Ectodermal cell (in vitro differentiated cells): Measurements from ENCODE around the gene ABCA7.

Experiments
- H3K27ac ChIP-seq: 2 replicates; pipeline ENCODE4 v1.7.0; 2013; ENCODE audit warnings: mild to moderate bottlenecking, low read depth, low read length; ENCODE audit not compliant: insufficient read depth, poor library complexity, severe bottlenecking
- H3K27me3 ChIP-seq: 2 replicates; pipeline ENCODE4 v1.7.0; 2013; ENCODE audit warnings: mild to moderate bottlenecking, low read length; ENCODE audit not compliant: insufficient read depth, control insufficient read depth, poor library complexity, severe bottlenecking
- H3K36me3 ChIP-seq: one replicate; pipeline ENCODE4 v1.7.0; 2013; ENCODE audit warnings: low read length; ENCODE audit not compliant: control insufficient read depth, insufficient read depth
- H3K4me1 ChIP-seq: one replicate; pipeline ENCODE4 v1.7.0; 2013; ENCODE audit warnings: low read length; ENCODE audit not compliant: control insufficient read depth, insufficient read depth
- H3K4me3 ChIP-seq: 2 replicates; pipeline ENCODE4 v1.7.0; 2013; ENCODE audit warnings: low read depth, low read length, control low read depth; ENCODE audit not compliant: insufficient read depth
- H3K9me3 ChIP-seq: 2 replicates; pipeline ENCODE4 v1.7.0; 2013; ENCODE audit warnings: mild to moderate bottlenecking, low read length, moderate library complexity; ENCODE audit not compliant: control insufficient read depth
- WGBS, 2 experiments: methylation state at CpG; one replicate each; pipeline ENCODE4 v1.1.7; 2013; ENCODE audit warnings: missing lambda C conversion rate in 2 of 2; 5-methylcytosine and 5-hydroxymethylcytosine counted together

Gene ABCA7

DNA sequence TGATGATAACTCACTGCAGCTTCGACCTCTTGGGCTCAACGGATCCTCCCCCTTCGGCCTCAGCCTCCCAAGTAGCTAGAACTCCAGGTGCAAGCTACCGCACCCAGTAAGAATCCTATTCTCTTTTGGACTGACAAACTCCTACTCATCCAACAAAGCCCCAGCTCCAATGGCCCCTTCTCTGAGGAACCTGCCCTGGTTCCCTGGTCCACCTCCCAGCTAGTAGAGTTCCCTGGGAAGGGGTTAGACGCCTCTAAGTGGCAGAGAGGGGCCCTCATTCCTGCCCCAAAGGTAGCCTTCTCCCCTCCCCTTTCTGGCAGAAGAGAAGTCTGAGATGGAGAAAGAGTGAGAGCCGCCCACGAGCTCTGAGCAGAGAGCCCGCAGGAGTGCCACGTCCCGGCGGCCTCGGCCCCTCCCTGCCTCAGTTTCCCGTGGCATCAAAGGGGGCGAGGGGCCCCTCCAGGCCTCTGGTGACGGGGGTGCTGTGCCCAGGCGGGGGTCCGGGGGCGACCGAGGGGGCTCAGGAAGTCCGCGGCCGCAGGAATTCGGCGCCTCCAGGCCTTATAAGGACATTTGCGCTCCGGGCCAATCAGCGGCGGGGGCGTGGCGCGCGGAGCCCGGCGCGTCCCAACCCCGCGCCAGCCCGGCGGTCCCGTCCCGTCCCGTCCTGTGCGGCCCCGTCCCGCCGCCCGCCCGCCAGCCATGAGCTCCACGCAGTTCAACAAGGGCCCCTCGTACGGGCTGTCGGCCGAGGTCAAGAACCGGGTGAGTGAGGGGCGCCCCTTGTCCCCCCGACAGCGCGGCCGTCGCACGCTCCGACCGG is 13.7 kb upstream of the ABCA7 start, which contains the start of gene CNN2:
Gene CNN2 (plus strand): TSS at position 649 of the 823 bp plus-strand sequence. CDS start 54 bp downstream, at position 703.
- Histone ChIP-seq H3K27ac (peak within 1 kb of the TSS; percentile 97), H3K36me3 (peaks cover 4% of the 10 kb centered on the region), H3K4me1 (no peaks in the 10 kb centered on the region), H3K27me3 (no peaks in the 10 kb centered on the region), H3K9me3 (no peaks in the 10 kb centered on the region), H3K4me3 (peak within 1 kb of the TSS; percentile 89)
- WGBS, 2 experiments: 1% methylated on average over 63 of the region's 63 CpGs

DNA sequence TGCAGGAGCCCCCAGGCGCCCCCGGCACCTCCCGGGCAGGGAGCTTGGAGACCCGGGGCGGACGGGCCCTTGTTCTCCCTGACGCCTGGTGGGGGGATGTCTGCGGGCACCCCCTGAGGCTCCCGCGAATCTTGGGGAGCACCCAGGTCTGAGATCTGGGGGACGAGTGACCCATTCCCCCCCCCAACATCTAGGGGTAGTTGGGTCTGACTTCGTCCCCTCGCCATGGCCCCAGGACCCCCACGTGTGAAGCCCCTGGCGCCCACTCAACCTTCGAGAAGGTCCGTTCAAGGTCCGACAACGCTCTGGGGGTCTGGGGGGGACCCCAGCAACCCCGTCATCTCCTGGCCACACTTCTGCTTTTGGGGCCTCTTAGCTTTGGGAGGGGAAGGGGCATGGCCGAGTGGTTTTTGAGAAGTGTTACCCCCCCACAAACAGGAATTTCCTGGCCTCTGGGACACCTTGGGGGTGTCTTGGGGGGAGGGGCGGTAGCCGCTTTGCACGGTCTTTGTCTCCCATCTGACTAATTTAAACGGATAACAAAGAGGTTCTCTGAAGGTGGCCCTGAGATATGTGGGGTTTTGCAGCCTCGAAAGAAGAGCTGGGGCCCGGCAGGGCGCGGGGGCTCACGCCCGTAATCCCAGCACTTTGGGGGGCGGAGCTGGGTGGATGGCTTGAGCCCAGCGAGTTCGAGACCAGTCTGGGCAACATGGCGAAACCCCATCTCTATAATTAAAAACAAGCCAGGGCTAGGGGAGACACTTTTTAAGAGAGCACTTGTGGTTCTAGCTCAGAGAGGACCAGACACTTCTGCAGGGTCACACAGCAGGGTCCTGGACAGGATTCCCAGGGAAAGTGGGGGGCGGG is 12.9 kb upstream of the ABCA7 start:
- H3K27ac ChIP-seq: peak overlapping the region; percentile 97
- H3K4me1 ChIP-seq: no peaks in the 10 kb centered on the region
- WGBS, 2 experiments: 0 to 1% methylated on average over 36 of the region's 36 CpGs
- peaks cover 6% of the 10 kb centered on the region for H3K36me3 ChIP-seq
- peak overlapping the region; percentile 89 for H3K4me3 ChIP-seq
- no peaks in the 10 kb centered on the region for H3K27me3 ChIP-seq
- H3K9me3 ChIP-seq: no peaks in the 10 kb centered on the region

DNA sequence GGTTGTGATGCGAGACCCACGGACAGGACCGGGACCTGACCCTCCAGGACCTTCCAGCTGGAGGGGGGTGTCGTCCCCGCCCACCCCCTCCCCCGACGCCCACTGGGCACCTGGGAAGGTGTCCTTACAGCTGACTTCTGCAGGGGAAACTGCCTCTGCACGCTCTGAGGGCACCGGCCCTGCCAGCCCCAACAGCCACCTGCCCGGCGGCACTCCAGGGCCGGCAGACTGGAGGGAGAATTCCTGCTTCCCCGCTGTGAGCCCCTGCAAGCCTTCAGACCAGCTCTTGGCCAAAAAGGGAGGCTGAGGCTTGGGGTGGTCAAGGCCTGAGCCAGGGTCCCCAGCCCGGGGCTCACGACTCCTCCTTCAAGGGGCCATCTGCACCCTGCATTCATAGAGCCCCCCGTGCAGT is 12.3 kb upstream of the ABCA7 start:
- Histone ChIP-seq H3K27me3 (no peaks in the 10 kb centered on the region), H3K27ac (peak overlapping the region; percentile 64), H3K4me3 (peak overlapping the region; percentile 89), H3K9me3 (no peaks in the 10 kb centered on the region), H3K36me3 (peaks cover 12% of the 10 kb centered on the region), H3K4me1 (no peaks in the 10 kb centered on the region)
- 2 to 3% methylated on average over 16 of the region's 16 CpGs for WGBS, 2 experiments

GRCh38 chr19:1028062-1028926 is 11.6 kb upstream of the ABCA7 start:
- H3K27ac ChIP-seq: peak overlapping the region; percentile 87
- no peaks in the 10 kb centered on the region for H3K27me3 ChIP-seq
- no peaks in the 10 kb centered on the region for H3K4me1 ChIP-seq
- WGBS, 2 experiments: 2% methylated on average over 58 of the region's 58 CpGs
- H3K4me3 ChIP-seq: peak overlapping the region; percentile 89
- H3K9me3 ChIP-seq: no peaks in the 10 kb centered on the region
- H3K36me3 ChIP-seq: peaks cover 18% of the 10 kb centered on the region

DNA sequence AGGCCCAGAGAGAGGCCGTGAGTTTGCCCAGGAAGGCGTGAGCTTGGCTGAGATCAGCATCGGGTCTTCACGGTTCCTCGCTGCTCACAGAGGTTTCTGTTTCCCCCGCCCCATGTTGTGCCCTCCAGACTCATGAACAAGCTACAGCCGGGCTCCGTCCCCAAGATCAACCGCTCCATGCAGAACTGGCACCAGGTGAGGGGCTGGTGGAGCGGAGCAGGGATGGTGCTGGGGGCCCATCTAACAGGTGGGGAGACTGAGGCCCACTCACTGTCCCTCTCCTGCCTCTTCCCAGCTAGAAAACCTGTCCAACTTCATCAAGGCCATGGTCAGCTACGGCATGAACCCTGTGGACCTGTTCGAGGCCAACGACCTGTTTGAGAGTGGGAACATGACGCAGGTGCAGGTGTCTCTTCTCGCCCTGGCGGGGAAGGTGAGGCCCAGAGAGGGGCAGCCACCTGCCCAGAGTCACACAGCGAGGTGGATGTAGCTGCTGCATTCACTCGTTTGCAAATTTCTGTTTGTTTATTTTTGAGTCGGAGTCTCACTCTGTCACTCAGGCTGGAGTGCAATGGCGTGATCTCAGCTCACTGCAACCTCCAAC is 7.5 kb upstream of the ABCA7 start:
- peaks cover 24% of the 10 kb centered on the region for H3K36me3 ChIP-seq
- 91 to 92% methylated on average over 20 of the region's 20 CpGs for WGBS, 2 experiments
- H3K9me3 ChIP-seq: no peaks in the 10 kb centered on the region
- H3K4me3 ChIP-seq: no peak overlapping the region
- H3K27ac ChIP-seq: no peak overlapping the region
- no peaks in the 10 kb centered on the region for H3K4me1 ChIP-seq
- H3K27me3 ChIP-seq: no peaks in the 10 kb centered on the region

DNA sequence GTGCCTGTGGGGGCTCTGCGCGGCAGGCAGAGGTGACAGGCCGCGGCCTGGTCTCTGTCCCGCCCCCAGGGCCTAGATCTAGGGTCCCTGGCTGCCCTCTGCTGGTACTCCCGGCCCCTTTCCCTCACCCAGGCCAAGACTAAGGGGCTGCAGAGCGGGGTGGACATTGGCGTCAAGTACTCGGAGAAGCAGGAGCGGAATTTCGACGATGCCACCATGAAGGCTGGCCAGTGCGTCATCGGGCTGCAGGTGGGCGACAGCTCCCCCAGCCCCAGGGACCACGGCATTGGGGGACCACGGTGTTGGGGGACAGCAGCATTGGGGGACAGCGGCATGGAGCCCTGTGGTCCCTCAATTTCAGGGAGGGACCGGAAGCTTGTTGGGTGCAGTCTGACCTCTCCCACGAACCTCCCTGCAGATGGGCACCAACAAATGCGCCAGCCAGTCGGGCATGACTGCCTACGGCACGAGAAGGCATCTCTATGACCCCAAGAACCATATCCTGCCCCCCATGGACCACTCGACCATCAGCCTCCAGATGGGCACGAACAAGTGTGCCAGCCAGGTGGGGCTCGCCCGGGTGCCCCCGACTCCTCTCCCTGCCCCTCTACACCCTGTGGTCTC is 3.8 kb upstream of the ABCA7 start:
- Histone ChIP-seq H3K36me3 (peaks cover 25% of the 10 kb centered on the region), H3K27ac (no peak overlapping the region)
- 88% methylated on average over 29 of the region's 29 CpGs for WGBS, 2 experiments

GRCh38 chr19:1037621-1038064 is 2.3 kb upstream of the ABCA7 start:
- H3K4me3 ChIP-seq: no peak overlapping the region
- no peaks in the 10 kb centered on the region for H3K9me3 ChIP-seq
- 94 to 95% methylated on average over 22 of the region's 22 CpGs for WGBS, 2 experiments
- peaks cover 9% of the 10 kb centered on the region for H3K4me1 ChIP-seq
- H3K36me3 ChIP-seq: peaks cover 17% of the 10 kb centered on the region
- no peaks in the 10 kb centered on the region for H3K27me3 ChIP-seq
- H3K27ac ChIP-seq: no peak overlapping the region

More for the DNA sequence above, 3.8 kb upstream of the ABCA7 start:
- H3K27me3 ChIP-seq: no peaks in the 10 kb centered on the region
- no peaks in the 10 kb centered on the region for H3K9me3 ChIP-seq
- H3K4me3 ChIP-seq: no peak overlapping the region
- H3K4me1 ChIP-seq: peaks cover 9% of the 10 kb centered on the region

- Histone ChIP-seq H3K4me3 (peak overlapping the region; percentile 74), H3K9me3 (no peaks in the 10 kb centered on the region), H3K27me3 (no peaks in the 10 kb centered on the region), H3K36me3 (peaks cover 11% of the 10 kb centered on the region), H3K27ac (no peak overlapping the region), H3K4me1 (peaks cover 9% of the 10 kb centered on the region)
- 58 to 59% methylated on average over 22 of the region's 22 CpGs for WGBS, 2 experiments
Measured at GRCh38 chr19:1038978-1039645, 795 bp upstream of the ABCA7 start.
